ENCODE data around the gene GOLGA3.
"Not testable (repeated sequence)": the region's sequence is repeated elsewhere in the genome, so short reads cannot be mapped to it uniquely, and the experiment has no call there.

GOLGA3 gene

DNA sequence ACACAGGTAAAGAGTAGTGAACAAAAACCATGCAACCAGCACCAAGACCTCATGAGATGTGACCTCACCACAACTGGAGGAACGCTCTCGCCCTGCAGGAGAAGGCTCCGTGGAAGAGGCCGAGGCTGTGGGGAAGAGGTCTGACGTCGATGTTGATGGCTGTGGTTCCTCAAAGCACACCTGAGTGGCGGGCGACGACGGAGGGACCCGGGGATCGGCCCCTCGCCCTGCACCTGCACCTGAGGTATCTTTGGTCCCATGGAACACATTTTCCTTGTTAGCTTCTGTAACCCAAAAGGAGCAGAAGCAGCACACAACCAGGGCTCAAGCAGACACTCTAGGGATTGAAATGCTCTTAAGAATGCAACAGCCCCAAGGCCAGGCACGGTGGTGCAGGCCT, 40.9 kb upstream of the GOLGA3 start:
- DNase-seq (ENCODE audit: low read depth) = no peak
- TF ChIP-seq, protein P1, sequence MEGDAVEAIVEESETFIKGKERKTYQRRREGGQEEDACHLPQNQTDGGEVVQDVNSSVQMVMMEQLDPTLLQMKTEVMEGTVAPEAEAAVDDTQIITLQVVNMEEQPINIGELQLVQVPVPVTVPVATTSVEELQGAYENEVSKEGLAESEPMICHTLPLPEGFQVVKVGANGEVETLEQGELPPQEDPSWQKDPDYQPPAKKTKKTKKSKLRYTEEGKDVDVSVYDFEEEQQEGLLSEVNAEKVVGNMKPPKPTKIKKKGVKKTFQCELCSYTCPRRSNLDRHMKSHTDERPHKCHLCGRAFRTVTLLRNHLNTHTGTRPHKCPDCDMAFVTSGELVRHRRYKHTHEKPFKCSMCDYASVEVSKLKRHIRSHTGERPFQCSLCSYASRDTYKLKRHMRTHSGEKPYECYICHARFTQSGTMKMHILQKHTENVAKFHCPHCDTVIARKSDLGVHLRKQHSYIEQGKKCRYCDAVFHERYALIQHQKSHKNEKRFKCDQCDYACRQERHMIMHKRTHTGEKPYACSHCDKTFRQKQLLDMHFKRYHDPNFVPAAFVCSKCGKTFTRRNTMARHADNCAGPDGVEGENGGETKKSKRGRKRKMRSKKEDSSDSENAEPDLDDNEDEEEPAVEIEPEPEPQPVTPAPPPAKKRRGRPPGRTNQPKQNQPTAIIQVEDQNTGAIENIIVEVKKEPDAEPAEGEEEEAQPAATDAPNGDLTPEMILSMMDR (conservative IDR thresholded peaks at IDR 0.05; ENCODE audit: low read depth, low read length) = no peak
- H3K4me3 ChIP-seq (ENCODE audit: low read length) = no peak overlapping the region

DNA sequence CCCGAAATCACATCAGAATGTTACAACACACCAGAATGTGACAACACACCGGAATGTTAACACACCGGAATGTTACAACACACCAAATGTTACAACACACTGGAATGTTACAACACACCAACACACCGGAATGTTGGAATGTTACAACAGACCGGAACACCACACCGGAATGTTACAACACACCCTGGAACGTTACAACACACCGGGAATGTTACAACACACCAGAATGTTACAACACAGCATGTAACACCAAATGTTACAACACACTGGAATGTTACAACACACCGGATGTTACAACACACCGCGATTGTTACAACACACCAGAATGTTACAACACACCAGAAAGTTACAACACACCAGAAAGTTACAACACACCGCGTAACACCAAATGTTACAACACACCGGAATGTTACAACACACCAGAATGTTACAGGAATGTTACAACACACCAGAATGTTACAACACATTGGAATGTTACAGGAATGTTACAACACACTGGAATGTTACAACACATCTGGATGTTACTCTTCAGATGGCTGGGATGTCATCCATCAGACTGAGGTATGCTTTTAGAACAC, 37.7 kb upstream of the GOLGA3 start:
- TF ChIP-seq, protein P1 (conservative IDR thresholded peaks at IDR 0.05; ENCODE audit: low read depth, low read length) = no peak
- no peak for DNase-seq (ENCODE audit: low read depth)
- no peak overlapping the region for H3K4me3 ChIP-seq (ENCODE audit: low read length)

DNA sequence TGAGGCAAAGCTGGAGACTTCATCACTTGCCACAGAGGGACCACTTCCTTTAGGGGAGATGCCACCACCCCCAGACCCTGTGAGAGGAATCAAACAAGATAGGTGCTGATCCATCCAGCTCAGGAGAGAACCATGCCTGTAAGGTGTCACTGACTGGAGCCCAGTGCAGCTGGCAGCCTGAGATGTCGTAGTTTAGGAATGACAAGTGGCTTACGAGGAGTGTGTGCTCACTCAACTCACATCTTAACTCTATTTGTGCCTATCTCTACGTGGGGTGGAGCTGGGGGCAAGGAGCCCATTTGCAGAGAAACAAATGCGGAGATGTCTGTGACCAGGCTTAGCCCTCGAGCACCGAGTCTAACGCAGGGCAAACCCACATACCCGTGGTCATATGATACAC, 32.9 kb upstream of the GOLGA3 start:
- TF ChIP-seq, protein P1 (conservative IDR thresholded peaks at IDR 0.05; ENCODE audit: low read depth, low read length) = no peak
- no peak overlapping the region for H3K4me3 ChIP-seq (ENCODE audit: low read length)

DNA sequence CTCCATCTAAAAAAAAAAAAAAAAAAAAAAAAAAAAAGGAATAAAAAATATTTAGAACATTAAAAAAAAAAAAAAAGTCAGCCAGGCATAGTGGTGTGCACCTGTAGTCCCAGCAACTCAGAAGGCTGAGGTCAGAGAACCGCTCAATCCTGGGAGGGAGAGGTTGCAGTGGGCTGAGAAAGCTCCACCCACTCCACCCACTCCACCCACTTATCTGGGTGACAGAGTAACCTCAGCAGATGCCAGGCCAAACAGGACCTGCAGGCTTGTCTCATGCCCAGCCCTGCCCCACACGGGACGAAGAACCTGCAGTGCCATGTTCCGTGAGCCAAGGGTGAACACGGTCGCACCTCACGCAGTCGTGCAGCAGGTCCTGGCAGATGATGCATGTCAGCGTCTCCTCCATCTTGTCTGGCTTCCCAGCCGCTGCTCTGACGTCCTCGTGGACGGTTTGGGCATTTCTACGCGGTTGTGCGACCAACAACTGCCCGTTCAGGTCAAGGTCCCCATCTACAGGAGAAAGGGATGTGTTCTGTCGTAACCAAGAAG, 30.1 kb upstream of the GOLGA3 start:
- TF ChIP-seq, protein P1 (conservative IDR thresholded peaks at IDR 0.05; ENCODE audit: low read depth, low read length) = no peak
- DNase-seq (ENCODE audit: low read depth) = no peak
- H3K4me3 ChIP-seq (ENCODE audit: low read length) = no peak overlapping the region

More for the DNA sequence above, 32.9 kb upstream of the GOLGA3 start:
- DNase-seq (ENCODE audit: low read depth) = no peak

DNA sequence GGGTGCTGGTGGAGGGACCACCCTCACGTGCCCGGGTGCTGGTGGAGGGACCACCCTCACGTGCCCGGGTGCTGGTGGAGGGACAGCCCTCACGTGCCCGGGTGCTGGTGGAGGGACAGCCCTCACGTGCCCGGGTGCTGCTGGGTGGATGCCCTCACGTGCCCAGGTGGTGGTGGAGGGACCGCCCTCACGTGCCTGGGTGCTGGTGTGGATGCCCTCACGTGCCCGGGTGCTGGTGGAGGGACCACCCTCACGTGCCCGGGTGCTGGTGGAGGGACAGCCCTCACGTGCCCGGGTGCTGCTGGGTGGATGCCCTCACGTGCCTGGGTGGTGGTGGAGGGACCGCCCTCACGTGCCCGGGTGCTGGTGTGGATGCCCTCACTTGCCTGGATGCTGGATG, 28.4 kb upstream of the GOLGA3 start:
- DNase-seq (ENCODE audit: low read depth); H3K4me3 ChIP-seq (ENCODE audit: low read length): not testable (repeated sequence)

DNA sequence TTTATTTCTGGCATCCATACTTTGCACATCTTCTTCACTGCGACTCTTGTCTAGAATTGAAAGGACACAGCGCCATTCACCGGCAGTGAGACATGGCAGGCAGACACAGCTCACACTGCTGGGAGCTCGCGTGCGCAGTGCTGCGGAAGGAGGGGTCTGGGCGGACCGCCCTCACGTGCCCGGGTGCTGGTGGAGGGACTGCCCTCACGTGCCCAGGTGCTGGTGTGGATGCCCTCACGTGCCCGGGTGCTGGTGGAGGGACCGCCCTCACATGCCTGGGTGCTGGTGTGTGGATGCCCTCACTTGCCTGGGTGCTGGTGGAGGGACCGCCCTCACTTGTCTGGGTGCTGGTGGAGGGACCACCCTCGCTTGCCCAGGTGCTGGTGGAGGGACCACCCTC, 27.9 kb upstream of the GOLGA3 start:
- no peak for DNase-seq (ENCODE audit: low read depth)
- H3K4me3 ChIP-seq (ENCODE audit: low read length) = no peak overlapping the region
- TF ChIP-seq, protein P1 (conservative IDR thresholded peaks at IDR 0.05; ENCODE audit: low read depth, low read length) = no peak

DNA sequence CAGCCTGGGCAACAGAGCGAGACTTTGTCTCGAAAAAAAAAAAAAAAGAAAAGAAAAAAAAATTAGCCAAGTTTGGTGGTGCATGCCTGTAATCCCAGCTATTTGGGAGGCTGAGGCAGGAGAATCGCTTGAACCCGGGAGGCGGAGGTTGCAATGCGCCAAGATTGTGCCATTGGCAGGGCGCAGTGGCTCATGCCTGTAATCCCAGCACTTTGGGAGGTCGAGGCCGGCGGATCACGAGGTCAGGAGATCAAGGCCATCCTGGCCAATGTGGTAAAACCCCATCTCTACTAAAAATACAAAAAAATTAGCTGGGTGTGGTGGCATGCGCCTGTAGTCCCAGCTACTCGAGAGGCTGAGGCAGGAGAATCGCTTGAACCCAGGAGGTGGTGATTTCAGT, 26.5 kb upstream of the GOLGA3 start:
- not testable (repeated sequence) for DNase-seq (ENCODE audit: low read depth); H3K4me3 ChIP-seq (ENCODE audit: low read length)

DNA sequence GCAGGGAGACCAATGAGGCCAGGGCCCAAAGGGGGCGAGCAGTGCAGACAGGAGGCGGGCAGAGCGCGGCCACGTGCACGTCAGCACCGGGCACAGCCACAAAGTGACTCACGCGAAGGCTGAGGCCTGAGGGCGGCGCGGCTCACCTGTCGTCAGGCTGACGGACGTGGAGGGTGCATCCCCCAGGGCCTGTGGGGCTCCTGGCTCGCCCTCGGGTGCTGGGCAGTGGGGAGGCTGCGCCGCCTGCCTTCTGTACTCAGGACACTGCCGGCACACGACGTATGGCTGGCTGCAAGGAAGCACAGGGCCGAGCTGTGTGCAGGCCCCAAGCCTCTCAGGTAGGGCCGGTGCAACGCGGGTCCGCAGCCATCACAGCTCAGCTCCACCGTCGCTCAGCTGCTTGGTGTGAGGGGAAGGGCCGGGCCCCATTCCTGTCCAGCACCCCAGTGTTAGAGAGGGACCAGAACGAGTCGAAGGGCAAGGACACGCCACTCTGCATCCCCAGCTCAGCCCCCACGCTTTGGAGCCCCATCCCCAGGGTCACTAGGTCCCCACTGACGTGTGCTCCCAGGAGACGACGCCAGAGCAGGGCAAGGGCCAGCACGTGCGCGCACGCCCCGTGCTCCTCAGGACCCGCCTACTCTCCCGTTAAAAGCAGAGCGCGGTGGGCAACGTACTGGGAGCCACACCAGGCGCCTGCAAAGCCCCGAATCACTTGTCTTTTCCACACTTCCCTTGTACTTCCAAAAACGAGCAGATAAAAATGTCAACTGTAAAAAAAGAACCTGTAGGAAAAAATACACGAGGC, 24.8 kb upstream of the GOLGA3 start:
- H3K4me3 ChIP-seq (ENCODE audit: low read length) = no peak overlapping the region
- DNase-seq (ENCODE audit: low read depth) = no peak
- TF ChIP-seq, protein P1 (conservative IDR thresholded peaks at IDR 0.05; ENCODE audit: low read depth, low read length) = no peak
